ENCODE data around the gene ZGPAT.

Gene ZGPAT

DNA sequence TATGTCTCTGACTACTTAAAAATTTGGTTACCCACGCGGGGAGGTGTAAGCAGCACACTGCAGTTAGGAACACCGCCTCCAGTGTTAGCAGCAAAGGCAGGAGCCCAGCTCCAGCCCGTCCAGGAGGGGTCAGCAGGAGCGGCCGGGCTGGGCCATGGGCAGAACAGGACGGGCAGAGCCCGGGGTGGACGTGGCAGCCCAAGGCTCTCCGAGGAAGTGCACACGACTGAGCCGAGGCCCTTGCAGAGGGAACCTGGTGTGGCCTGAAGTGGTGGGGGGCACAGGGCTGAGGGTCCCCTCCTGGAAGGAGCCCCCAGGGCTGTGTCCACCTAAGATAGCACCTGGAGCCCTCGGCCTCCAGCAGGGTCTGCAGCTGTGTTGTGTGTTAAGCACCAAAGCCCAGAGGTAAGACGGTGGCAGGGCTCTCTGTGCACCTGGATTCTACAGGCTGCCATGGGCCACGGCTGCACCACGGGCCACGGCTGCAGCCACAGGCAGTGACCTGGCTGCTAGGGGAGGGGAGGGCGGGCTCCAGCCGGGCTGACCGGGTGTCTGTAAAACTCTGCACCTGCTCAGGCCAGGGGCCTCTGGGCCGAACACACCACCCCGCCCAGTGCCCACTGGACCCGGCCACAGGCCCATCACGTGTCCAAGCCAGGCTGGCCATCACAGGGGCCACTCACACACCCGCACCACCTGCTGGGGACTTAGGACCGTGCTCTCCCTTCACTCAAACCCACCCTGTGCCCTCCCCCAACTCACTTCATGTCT, 38.3 kb downstream of the ZGPAT start:
- H3K27me3 ChIP-seq (ENCODE audit: insufficient read depth, low read length) = no peaks in the 10 kb centered on the region
- no peak overlapping the region for H3K4me2 ChIP-seq (ENCODE audit: low read length)
- no peaks in the 10 kb centered on the region for H3F3A ChIP-seq (ENCODE audit: insufficient read depth, low read length)
- no peak overlapping the region for H3K27ac ChIP-seq (ENCODE audit: low read depth, low read length, poor library complexity, severe bottlenecking)
- H3K4me1 ChIP-seq (ENCODE audit: insufficient read depth, low read length, severe bottlenecking) = peaks cover 3% of the 10 kb centered on the region
- H3K36me3 ChIP-seq (ENCODE audit: insufficient read depth, low read length) = peaks cover 10% of the 10 kb centered on the region; the same call in 1 of the 2 replicates
- no peak for TF ChIP-seq CTCF (IDR thresholded peaks at IDR 0.05; ENCODE audit: low read length)
- TF ChIP-seq EZH2 (IDR thresholded peaks at IDR 0.05; ENCODE audit: borderline replicate concordance, low read length) = no peak
- no peak overlapping the region for H3K9ac ChIP-seq (ENCODE audit: low read length)
- no peak overlapping the region for H3K4me3 ChIP-seq (ENCODE audit: low read depth, low read length, poor library complexity, severe bottlenecking)
- H2AFZ ChIP-seq (ENCODE audit: low read length) = no peak overlapping the region
- no peaks in the 10 kb centered on the region for H3K9me3 ChIP-seq (ENCODE audit: low read length)
- no peaks in the 10 kb centered on the region for H3K9me2 ChIP-seq (ENCODE audit: low read depth, low read length)
- H4K20me1 ChIP-seq (ENCODE audit: insufficient read depth, low read length) = no peaks in the 10 kb centered on the region
- no peaks in the 10 kb centered on the region for H3K79me2 ChIP-seq (ENCODE audit: insufficient read depth, low read length)

- no peaks in the 10 kb centered on the region for H4K20me1 ChIP-seq (ENCODE audit: insufficient read depth, low read length)
- H3K4me1 ChIP-seq (ENCODE audit: insufficient read depth, low read length, severe bottlenecking) = peaks cover 3% of the 10 kb centered on the region
- no peak overlapping the region for H2AFZ ChIP-seq (ENCODE audit: low read length)
- H3K9me2 ChIP-seq (ENCODE audit: low read depth, low read length) = no peaks in the 10 kb centered on the region
- no peak overlapping the region for H3K27ac ChIP-seq (ENCODE audit: low read depth, low read length, poor library complexity, severe bottlenecking)
- no peaks in the 10 kb centered on the region for H3K79me2 ChIP-seq (ENCODE audit: insufficient read depth, low read length)
- no peak overlapping the region for H3K9ac ChIP-seq (ENCODE audit: low read length)
- H3F3A ChIP-seq (ENCODE audit: insufficient read depth, low read length) = no peaks in the 10 kb centered on the region
- peaks cover 6% of the 10 kb centered on the region; the same call in 1 of the 2 replicates for H3K36me3 ChIP-seq (ENCODE audit: insufficient read depth, low read length)
- no peak overlapping the region for H3K4me3 ChIP-seq (ENCODE audit: low read depth, low read length, poor library complexity, severe bottlenecking)
- no peak overlapping the region for H3K4me2 ChIP-seq (ENCODE audit: low read length)
- H3K27me3 ChIP-seq (ENCODE audit: insufficient read depth, low read length) = no peaks in the 10 kb centered on the region
- TF ChIP-seq EZH2 (IDR thresholded peaks at IDR 0.05; ENCODE audit: borderline replicate concordance, low read length) (no peak), CTCF (IDR thresholded peaks at IDR 0.05; ENCODE audit: low read length) (no peak)
- no peaks in the 10 kb centered on the region for H3K9me3 ChIP-seq (ENCODE audit: low read length)
Observed at GRCh38 chr20:63746751-63747315, 39.0 kb downstream of the ZGPAT start.

- TF ChIP-seq EZH2 (IDR thresholded peaks at IDR 0.05; ENCODE audit: borderline replicate concordance, low read length) = no peak
- TF ChIP-seq CTCF (IDR thresholded peaks at IDR 0.05; ENCODE audit: low read length) = no peak
- no peaks in the 10 kb centered on the region for H3K79me2 ChIP-seq (ENCODE audit: insufficient read depth, low read length)
- H3K9ac ChIP-seq (ENCODE audit: low read length) = no peak overlapping the region
- H3K4me3 ChIP-seq (ENCODE audit: low read depth, low read length, poor library complexity, severe bottlenecking) = no peak overlapping the region
- H3K27me3 ChIP-seq (ENCODE audit: insufficient read depth, low read length) = no peaks in the 10 kb centered on the region
- H3K9me2 ChIP-seq (ENCODE audit: low read depth, low read length) = no peaks in the 10 kb centered on the region
- no peak overlapping the region for H2AFZ ChIP-seq (ENCODE audit: low read length)
- H3K4me1 ChIP-seq (ENCODE audit: insufficient read depth, low read length, severe bottlenecking) = peaks cover 3% of the 10 kb centered on the region
- H3K36me3 ChIP-seq (ENCODE audit: insufficient read depth, low read length) = no peaks in the 10 kb centered on the region; the same call in 1 of the 2 replicates
- no peaks in the 10 kb centered on the region for H3F3A ChIP-seq (ENCODE audit: insufficient read depth, low read length)
- no peak overlapping the region for H3K27ac ChIP-seq (ENCODE audit: low read depth, low read length, poor library complexity, severe bottlenecking)
- H3K4me2 ChIP-seq (ENCODE audit: low read length) = no peak overlapping the region
- no peaks in the 10 kb centered on the region for H3K9me3 ChIP-seq (ENCODE audit: low read length)
- H4K20me1 ChIP-seq (ENCODE audit: insufficient read depth, low read length) = no peaks in the 10 kb centered on the region
Observed at GRCh38 chr20:63747622-63748069, 39.8 kb downstream of the ZGPAT start.
